ENCODE results near the gene CILP. TPM values are rescaled to one million over a fixed set of nuclear protein-coding genes. Genes with fewer than 3 reads are reported as not detected.

CILP gene
- total RNA-seq, 1 donor from 2014 or later, result 129 TPM

- H3K4me3 ChIP-seq, result no peak overlapping the region
- DNase-seq (ENCODE audit: extremely low spot score in 2 of 2), result no peak
- TF ChIP-seq POLR2A (IDR thresholded peaks at IDR 0.05) (no peak), CTCF (IDR thresholded peaks at IDR 0.05) (no peak), POLR2AphosphoS5 (IDR thresholded peaks at IDR 0.05; ENCODE audit: insufficient read depth in 1 of 2, low read depth in 1 of 2) (no peak)
- H3K36me3 ChIP-seq, result no peaks in the 10 kb centered on the region
- no peaks in the 10 kb centered on the region for H3K27me3 ChIP-seq
- H3K27ac ChIP-seq, result no peak overlapping the region
- no peaks in the 10 kb centered on the region for H3K9me3 ChIP-seq
- intact Hi-C loops (cut with DNase I), result no loop called here
- no peaks in the 10 kb centered on the region for H3K4me1 ChIP-seq
Measured at GRCh38 chr15:65201918-65202317, 9.4 kb downstream of the CILP start.

GRCh38 chr15:65198571-65198970 is 12.7 kb downstream of the CILP start:
- Histone ChIP-seq H3K27me3 (no peaks in the 10 kb centered on the region), H3K27ac (no peak overlapping the region), H3K36me3 (no peaks in the 10 kb centered on the region), H3K4me3 (no peak overlapping the region), H3K4me1 (peaks cover 20% of the 10 kb centered on the region), H3K9me3 (no peaks in the 10 kb centered on the region)
- TF ChIP-seq POLR2A (IDR thresholded peaks at IDR 0.05) (no peak), CTCF (IDR thresholded peaks at IDR 0.05) (no peak), POLR2AphosphoS5 (IDR thresholded peaks at IDR 0.05; ENCODE audit: insufficient read depth in 1 of 2, low read depth in 1 of 2) (no peak)
- peak in 1 of 2 donors; percentile 88 for DNase-seq (ENCODE audit: extremely low spot score in 2 of 2)
- intact Hi-C loops (cut with DNase I), result no loop called here

GRCh38 chr15:65197337-65197645 is 14.0 kb downstream of the CILP start:
- intact Hi-C loops (cut with DNase I), result no loop called here
- no peaks in the 10 kb centered on the region for H3K9me3 ChIP-seq

GRCh38 chr15:65196637-65197336 is 14.5 kb downstream of the CILP start:
- Histone ChIP-seq H3K4me1 (peaks cover 20% of the 10 kb centered on the region), H3K4me3 (no peak overlapping the region), H3K27ac (peak overlapping the region; percentile 74), H3K27me3 (no peaks in the 10 kb centered on the region), H3K9me3 (no peaks in the 10 kb centered on the region), H3K36me3 (no peaks in the 10 kb centered on the region)
- intact Hi-C loops (cut with DNase I), result no loop called here
- DNase-seq (ENCODE audit: extremely low spot score in 2 of 2), result no peak
- TF ChIP-seq CTCF (IDR thresholded peaks at IDR 0.05) (no peak), POLR2AphosphoS5 (IDR thresholded peaks at IDR 0.05; ENCODE audit: insufficient read depth in 1 of 2, low read depth in 1 of 2) (no peak), POLR2A (IDR thresholded peaks at IDR 0.05) (no peak)

More at GRCh38 chr15:65197337-65197645, 14.0 kb downstream of the CILP start:
- H3K27me3 ChIP-seq, result no peaks in the 10 kb centered on the region
- no peak overlapping the region for H3K27ac ChIP-seq
- DNase-seq (ENCODE audit: extremely low spot score in 2 of 2), result peak in 1 of 2 donors; percentile 94
- no peak for TF ChIP-seq POLR2A (IDR thresholded peaks at IDR 0.05)
- TF ChIP-seq POLR2AphosphoS5 (IDR thresholded peaks at IDR 0.05; ENCODE audit: insufficient read depth in 1 of 2, low read depth in 1 of 2), result no peak
- no peak for TF ChIP-seq CTCF (IDR thresholded peaks at IDR 0.05)
- H3K4me1 ChIP-seq, result peaks cover 20% of the 10 kb centered on the region
- H3K36me3 ChIP-seq, result no peaks in the 10 kb centered on the region
- no peak overlapping the region for H3K4me3 ChIP-seq

- TF ChIP-seq POLR2AphosphoS5 (IDR thresholded peaks at IDR 0.05; ENCODE audit: insufficient read depth in 1 of 2, low read depth in 1 of 2) (no peak), CTCF (IDR thresholded peaks at IDR 0.05) (no peak), POLR2A (IDR thresholded peaks at IDR 0.05) (no peak)
- Histone ChIP-seq H3K4me1 (peaks cover 20% of the 10 kb centered on the region), H3K9me3 (no peaks in the 10 kb centered on the region), H3K27ac (peak overlapping the region; percentile 74), H3K36me3 (no peaks in the 10 kb centered on the region), H3K4me3 (no peak overlapping the region), H3K27me3 (no peaks in the 10 kb centered on the region)
- DNase-seq (ENCODE audit: extremely low spot score in 2 of 2), result peak in 1 of 2 donors; percentile 14
- intact Hi-C loops (cut with DNase I), result no loop called here
Measured at GRCh38 chr15:65195548-65195923, 15.7 kb downstream of the CILP start.

Data from vagina (tissue), 2 donors.